Esophagus squamous epithelium (tissue), 5 donors: ENCODE measurements around the gene PLXND1. TPM values are rescaled to one million over a fixed set of nuclear protein-coding genes. Genes with fewer than 3 reads are reported as not detected.

Experiments used
- DNase-seq: peaks from one replicate; lab custom pipeline; 2025; lab: John Stamatoyannopoulos, UW
- H3K27ac ChIP-seq, 4 donors: fragments of 200-600 bp; sonication (generic); one replicate each; pipeline ENCODE4 v1.5.1; 2016 to 2019; ENCODE audit warnings: mild to moderate bottlenecking in 1 of 4
- H3K27me3 ChIP-seq, 4 donors: fragments of 200-600 bp; sonication (generic); 1 replicate in 3 of 4; 2 replicates in 1 of 4; pipeline versions ENCODE4 v1.5.1 to v1.6.0; 2017 to 2021; ENCODE audit warnings: antibody characterized with exemption in 1 of 4
- H3K36me3 ChIP-seq, 3 donors: fragments of 200-600 bp; sonication (generic); one replicate each; pipeline ENCODE4 v1.5.1; 2016 to 2019
- H3K4me1 ChIP-seq, 3 donors: fragments of 200-600 bp; sonication (generic); one replicate each; pipeline ENCODE4 v1.5.1; 2017 to 2019
- H3K4me3 ChIP-seq, 4 donors: fragments of 200-600 bp; sonication (generic); 1 replicate in 3 of 4; 2 replicates in 1 of 4; pipeline ENCODE4 v1.5.1; 2016 to 2019; ENCODE audit warnings: mild to moderate bottlenecking in 2 of 4, moderate library complexity in 1 of 4
- H3K9me3 ChIP-seq, 3 donors: fragments of 200-600 bp; sonication (generic); one replicate each; pipeline ENCODE4 v1.5.1; 2016 to 2019
- CTCF ChIP-seq, 6 experiments: fragments of 450-650 bp in 4 of 6; fragments of 200-600 bp in 2 of 6; sonication (generic) in 2 of 6; IDR thresholded peaks; one replicate each; pipeline ENCODE4 v1.5.1; 2016 to 2019; ENCODE audit warnings: antibody characterized with exemption in 6 of 6, mild to moderate bottlenecking in 4 of 6, moderate library complexity in 4 of 6
- POLR2A ChIP-seq, 4 donors: fragments of 450-650 bp; IDR thresholded peaks; one replicate each; pipeline ENCODE4 v1.6.1; 2017; ENCODE audit warnings: antibody characterized with exemption in 4 of 4, mild to moderate bottlenecking in 4 of 4, moderate library complexity in 3 of 4
- WGBS, 2 donors: methylation state at CpG; one replicate each; pipeline ENCODE4 v1.1.5; 2018; 5-methylcytosine and 5-hydroxymethylcytosine counted together
- intact Hi-C: fragments of 100-400 bp; cut with DNase I; formaldehyde crosslinking; loops from one replicate; pipeline ENCODE4 v1.15.0; 2022
- total RNA-seq, 4 donors: library from RNA; depleted of rRNA; stranded (reverse); fragments of >200 nt; gene quantifications; one replicate each; pipeline ENCODE4 v1.1.0, GENCODE V29; 2016
- donor health status: DM: yes; HTN: yes; CAD: no.

Gene PLXND1, protein sequence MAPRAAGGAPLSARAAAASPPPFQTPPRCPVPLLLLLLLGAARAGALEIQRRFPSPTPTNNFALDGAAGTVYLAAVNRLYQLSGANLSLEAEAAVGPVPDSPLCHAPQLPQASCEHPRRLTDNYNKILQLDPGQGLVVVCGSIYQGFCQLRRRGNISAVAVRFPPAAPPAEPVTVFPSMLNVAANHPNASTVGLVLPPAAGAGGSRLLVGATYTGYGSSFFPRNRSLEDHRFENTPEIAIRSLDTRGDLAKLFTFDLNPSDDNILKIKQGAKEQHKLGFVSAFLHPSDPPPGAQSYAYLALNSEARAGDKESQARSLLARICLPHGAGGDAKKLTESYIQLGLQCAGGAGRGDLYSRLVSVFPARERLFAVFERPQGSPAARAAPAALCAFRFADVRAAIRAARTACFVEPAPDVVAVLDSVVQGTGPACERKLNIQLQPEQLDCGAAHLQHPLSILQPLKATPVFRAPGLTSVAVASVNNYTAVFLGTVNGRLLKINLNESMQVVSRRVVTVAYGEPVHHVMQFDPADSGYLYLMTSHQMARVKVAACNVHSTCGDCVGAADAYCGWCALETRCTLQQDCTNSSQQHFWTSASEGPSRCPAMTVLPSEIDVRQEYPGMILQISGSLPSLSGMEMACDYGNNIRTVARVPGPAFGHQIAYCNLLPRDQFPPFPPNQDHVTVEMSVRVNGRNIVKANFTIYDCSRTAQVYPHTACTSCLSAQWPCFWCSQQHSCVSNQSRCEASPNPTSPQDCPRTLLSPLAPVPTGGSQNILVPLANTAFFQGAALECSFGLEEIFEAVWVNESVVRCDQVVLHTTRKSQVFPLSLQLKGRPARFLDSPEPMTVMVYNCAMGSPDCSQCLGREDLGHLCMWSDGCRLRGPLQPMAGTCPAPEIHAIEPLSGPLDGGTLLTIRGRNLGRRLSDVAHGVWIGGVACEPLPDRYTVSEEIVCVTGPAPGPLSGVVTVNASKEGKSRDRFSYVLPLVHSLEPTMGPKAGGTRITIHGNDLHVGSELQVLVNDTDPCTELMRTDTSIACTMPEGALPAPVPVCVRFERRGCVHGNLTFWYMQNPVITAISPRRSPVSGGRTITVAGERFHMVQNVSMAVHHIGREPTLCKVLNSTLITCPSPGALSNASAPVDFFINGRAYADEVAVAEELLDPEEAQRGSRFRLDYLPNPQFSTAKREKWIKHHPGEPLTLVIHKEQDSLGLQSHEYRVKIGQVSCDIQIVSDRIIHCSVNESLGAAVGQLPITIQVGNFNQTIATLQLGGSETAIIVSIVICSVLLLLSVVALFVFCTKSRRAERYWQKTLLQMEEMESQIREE (N-terminal part only)
- total RNA-seq, result 10 to 100 TPM in 3 of 4 donors, 1 to 10 TPM in 1; 4.5 to 66.0 (median 24.4) TPM

GRCh38 chr3:129606636-129607390 lies at the start of gene PLXND1:
TSS of gene PLXND1 (minus strand) at chr3:129606676. CDS start at chr3:129606639, 37 bp downstream.
- 1 to 2% methylated on average over 35 to 43 of the region's 96 CpGs for WGBS, 2 donors
- H3K9me3 ChIP-seq, result no peaks in the 10 kb centered on the region
- TF ChIP-seq POLR2A (IDR thresholded peaks at IDR 0.05), result peak in 2 of 4 donors; percentile 42 to 65
- no peak for TF ChIP-seq CTCF (IDR thresholded peaks at IDR 0.05)
- no peaks in the 10 kb centered on the region for H3K36me3 ChIP-seq
- peaks cover 0 to 45% (median 4%) of the 10 kb centered on the region in 4 donors for H3K27me3 ChIP-seq
- DNase-seq, result peak; percentile 6
- H3K4me1 ChIP-seq, result peaks cover 29 to 92% (median 44%) of the 10 kb centered on the region in 3 donors
- peak within 1 kb of the TSS; percentile 84 to 94 (median 90) for H3K27ac ChIP-seq
- intact Hi-C loops, result loop anchor here (10.0 kb wide), 1 partner anchor 122 kb away; no protein-coding TSS in a partner anchor
- H3K4me3 ChIP-seq, result peak within 1 kb of the TSS; percentile 51 to 66 (median 60)

DNA sequence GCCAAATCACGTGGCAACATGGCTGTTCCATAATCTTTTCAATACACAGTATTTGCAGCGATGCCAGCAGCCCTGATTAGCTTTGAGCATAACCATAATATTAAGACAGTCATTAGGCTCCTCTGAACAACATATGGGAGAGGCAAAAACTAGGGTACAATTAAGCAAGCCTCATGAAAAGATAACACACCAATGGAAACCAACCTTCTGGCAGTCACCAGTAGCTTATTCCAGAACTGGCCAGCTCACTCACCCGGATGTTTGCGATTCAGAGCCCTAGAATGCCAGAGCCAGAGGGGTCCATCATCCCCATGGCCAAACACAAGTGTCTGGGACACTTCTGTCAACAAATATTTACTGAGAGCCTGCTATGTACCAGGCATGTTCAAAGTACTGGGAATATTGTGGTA lies 48.8 kb upstream of the PLXND1 start:
- 88 to 96% methylated on average over 3 to 4 of the region's 4 CpGs for WGBS, 2 donors
- no peak overlapping the region for H3K4me3 ChIP-seq
- DNase-seq, result no peak
- no peaks in the 10 kb centered on the region for H3K9me3 ChIP-seq
- peaks cover 0 to 42% (median 19%) of the 10 kb centered on the region in 3 donors for H3K4me1 ChIP-seq
- no peak for TF ChIP-seq CTCF (IDR thresholded peaks at IDR 0.05)
- TF ChIP-seq POLR2A (IDR thresholded peaks at IDR 0.05), result no peak
- no peak overlapping the region for H3K27ac ChIP-seq
- peaks cover 0 to 29% (median 0%) of the 10 kb centered on the region in 3 donors for H3K36me3 ChIP-seq
- H3K27me3 ChIP-seq, result no peaks in the 10 kb centered on the region
- intact Hi-C loops, result no loop called here

- WGBS, 2 donors, result 86 to 100% methylated on average over 1 of the region's 1 CpG
- H3K27ac ChIP-seq, result no peak overlapping the region
- H3K9me3 ChIP-seq, result no peaks in the 10 kb centered on the region
- DNase-seq, result no peak
- H3K36me3 ChIP-seq, result peaks cover 0 to 29% (median 0%) of the 10 kb centered on the region in 3 donors
- no peak overlapping the region for H3K4me3 ChIP-seq
- H3K4me1 ChIP-seq, result peaks cover 0 to 50% (median 19%) of the 10 kb centered on the region in 3 donors
- intact Hi-C loops, result loop anchor here (5.0 kb wide), 1 partner anchor 273 kb away; no protein-coding TSS in a partner anchor
- TF ChIP-seq POLR2A (IDR thresholded peaks at IDR 0.05) (no peak), CTCF (IDR thresholded peaks at IDR 0.05) (no peak)
- no peaks in the 10 kb centered on the region for H3K27me3 ChIP-seq
Measured at GRCh38 chr3:129654131-129654530, 47.7 kb upstream of the PLXND1 start.

DNA sequence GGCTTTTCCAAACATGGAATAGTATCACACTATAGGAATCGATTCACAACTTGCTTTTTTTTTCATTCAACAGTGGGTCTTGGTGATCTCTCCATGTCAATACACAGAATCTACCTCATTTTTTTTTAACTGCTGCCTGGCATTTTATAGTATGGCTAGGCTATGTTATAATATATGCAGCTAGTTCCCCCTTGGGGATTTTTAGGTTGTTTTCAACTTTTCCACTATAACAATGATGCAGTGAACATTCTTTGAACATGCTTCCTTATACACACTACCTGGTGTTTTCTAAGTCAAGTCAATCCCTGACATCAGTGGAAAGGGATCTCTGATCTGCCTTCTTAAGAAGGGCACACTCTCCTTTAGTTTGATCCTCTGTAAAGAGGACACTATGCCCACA lies 46.5 kb upstream of the PLXND1 start:
- no peaks in the 10 kb centered on the region for H3K27me3 ChIP-seq
- no peak for DNase-seq
- TF ChIP-seq CTCF (IDR thresholded peaks at IDR 0.05), result no peak
- WGBS, 2 donors, result 67 to 80% methylated on average over 1 of the region's 1 CpG
- intact Hi-C loops, result loop anchor here (5.0 kb wide), 1 partner anchor 274 kb away; no protein-coding TSS in a partner anchor
- peaks cover 0 to 42% (median 14%) of the 10 kb centered on the region in 3 donors for H3K4me1 ChIP-seq
- H3K36me3 ChIP-seq, result peaks cover 0 to 35% (median 0%) of the 10 kb centered on the region in 3 donors
- no peaks in the 10 kb centered on the region for H3K9me3 ChIP-seq
- no peak overlapping the region for H3K4me3 ChIP-seq
- H3K27ac ChIP-seq, result no peak overlapping the region
